ENCODE data around the gene FAF2. TPM values are rescaled to one million over a fixed set of nuclear protein-coding genes. Genes with fewer than 3 reads are reported as not detected.
"Not testable (repeated sequence)": the region's sequence is repeated elsewhere in the genome, so short reads cannot be mapped to it uniquely, and the experiment has no call there.

The FAF2 gene
- polyA plus RNA-seq, 10 donors = 22.9 to 33.3 (median 27.4) TPM

- DNase-seq = peak; percentile 86 to 97 (median 96)
Observed at GRCh38 chr5:176415952-176416924, 31.9 kb upstream of the FAF2 start, which contains the start of gene CLTB. TSS of gene CLTB (minus strand) at chr5:176416539. CDS start at chr5:176416363, 176 bp downstream.

DNA sequence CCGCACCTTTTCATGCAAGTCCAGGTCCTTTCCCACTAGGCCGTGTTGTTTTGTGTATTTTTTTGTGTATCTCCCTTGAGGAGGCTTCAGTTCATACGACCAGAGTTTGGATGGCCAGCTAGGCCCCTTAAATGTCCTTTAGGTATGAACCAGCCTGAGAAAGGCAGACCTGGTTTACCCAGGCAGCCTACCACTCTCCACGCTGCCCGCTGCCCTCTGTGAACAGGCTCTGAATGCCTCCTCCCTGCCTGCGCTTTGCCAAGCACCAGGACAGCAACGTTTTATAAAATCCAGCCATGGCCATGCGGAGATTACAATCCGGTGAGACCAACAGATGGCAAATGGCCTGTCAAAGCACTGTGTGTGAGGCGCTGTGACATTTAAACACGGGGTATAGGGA lies 31.2 kb upstream of the FAF2 start:
- no peak for DNase-seq

DNA sequence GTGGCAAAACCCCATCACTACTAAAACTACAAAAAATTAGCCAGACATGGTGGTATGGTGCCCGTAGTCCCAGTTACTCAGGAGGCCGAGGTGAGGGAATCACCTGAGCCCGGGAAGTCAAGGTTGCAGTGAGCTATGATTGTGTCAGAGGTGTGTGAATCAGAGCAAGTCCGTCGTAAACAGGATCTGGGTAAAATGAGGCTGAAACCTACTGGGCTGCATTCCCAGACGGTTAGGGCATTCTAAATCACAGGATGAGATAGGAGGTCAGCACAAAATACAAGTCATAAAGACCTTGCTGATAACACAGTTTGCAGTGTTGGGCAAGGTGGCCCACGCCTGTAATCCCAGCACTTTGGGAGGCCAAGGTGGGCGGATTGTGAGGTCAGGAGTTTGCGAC lies 29.9 kb upstream of the FAF2 start:
- DNase-seq = no peak

DNA sequence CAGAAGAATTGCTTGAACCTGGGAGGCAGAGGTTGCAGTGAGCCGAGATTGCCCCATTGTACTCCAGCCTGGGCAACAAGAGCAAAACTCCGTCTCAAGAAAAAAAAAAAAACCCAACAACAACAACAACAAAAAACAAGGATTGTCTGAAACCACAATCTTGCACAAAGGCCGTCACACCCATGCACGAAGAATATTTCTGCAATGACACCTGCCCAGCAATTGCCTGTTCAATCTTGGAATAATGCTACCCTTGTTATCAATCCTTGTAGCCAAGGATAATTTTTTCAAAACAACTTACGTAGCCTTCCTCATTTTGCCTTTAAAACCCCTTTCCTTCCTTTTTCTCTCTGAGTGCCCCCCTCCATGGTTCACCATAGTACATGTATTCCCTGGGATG lies 28.1 kb upstream of the FAF2 start:
- DNase-seq = no peak

GRCh38 chr5:176420972-176421544 lies 27.1 kb upstream of the FAF2 start:
- DNase-seq = no peak

DNA sequence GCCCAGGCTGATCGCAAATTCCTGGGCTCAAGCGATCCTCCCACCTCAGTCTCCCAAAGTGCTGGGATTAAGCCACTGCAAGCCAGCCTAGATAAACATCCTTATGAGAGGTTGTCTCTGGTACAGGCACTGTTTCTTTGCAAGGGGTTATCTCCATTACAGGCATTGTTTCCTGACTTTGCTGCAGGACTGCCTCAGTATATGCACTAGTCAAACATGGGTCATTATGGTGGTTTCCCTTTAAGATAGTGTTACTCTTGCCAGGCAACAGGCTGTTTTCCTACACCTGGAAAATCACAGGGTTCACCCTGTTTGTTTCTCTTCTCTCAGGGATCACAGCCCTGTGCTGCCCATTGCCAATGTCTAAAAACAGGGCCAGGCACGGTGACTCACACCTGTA lies 24.0 kb upstream of the FAF2 start:
- DNase-seq = no peak

- no peak for DNase-seq
Observed at GRCh38 chr5:176425138-176425537, 23.0 kb upstream of the FAF2 start.

- no peak for DNase-seq
Observed at GRCh38 chr5:176425791-176426190, 22.4 kb upstream of the FAF2 start.

- no peak for DNase-seq
Observed at GRCh38 chr5:176426876-176427275, 21.3 kb upstream of the FAF2 start.

GRCh38 chr5:176427971-176428370 lies 20.2 kb upstream of the FAF2 start:
- no peak for DNase-seq

DNA sequence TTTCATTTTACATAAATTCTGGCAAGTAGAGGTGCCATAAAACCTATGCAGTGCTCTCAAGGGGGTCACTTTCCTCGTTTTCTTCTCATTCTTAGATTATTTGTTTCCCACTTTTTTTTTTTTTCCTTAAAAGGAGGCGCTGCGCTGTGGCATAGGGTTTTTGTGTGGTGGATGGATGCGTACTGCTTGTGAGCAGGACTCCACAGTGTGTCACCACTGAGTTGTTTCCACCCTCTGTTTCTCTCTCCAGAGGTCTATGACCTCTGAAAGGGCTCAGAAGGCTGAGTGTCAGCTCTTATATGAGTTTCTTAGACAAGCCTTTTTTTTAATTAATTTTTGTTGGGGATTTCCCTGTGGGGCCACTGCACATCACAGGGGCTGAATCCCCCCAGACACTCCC lies 18.2 kb upstream of the FAF2 start:
- DNase-seq = no peak

DNA sequence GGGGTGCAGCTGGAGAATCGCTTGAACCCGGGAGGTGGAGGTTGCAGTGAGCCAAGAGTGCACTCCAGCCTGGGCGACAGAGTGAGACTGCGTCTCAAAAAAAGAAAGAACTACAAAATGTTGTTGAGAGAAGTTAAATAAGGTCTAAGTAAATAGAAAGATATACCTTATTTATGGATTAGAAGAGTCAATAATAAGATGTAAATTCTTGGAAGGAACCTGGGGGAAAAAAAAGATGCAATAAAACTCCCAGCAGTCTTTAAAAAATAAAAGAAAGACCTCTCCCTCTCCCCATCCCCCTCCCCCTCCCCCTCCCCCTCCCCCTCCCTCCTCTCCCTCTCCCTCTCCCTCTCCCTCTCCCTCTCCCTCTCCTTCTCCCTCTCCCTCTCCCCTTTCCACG lies 15.5 kb upstream of the FAF2 start:
- DNase-seq = no peak

DNA sequence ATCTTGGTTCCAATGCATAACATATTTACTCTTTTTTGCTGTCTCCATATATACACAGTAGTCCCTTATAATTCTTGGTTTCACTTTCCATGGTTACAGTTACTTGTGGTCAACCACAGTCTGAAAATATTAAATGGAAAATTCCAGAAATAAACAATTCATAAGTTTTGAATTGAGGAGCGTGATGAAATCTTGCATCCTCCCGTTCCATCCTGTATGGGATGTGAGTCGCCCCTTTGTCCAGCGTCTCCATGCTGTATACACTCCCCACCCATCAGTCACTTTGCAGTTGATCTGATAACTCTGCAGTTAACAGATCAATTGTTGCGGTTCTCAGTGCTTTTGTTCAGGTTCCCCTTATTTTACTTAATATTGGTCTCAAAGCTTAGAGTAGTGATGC lies 11.5 kb upstream of the FAF2 start:
- peak in 1 of 3 donors; percentile 13 for DNase-seq

GRCh38 chr5:176438959-176439757 lies 9.0 kb upstream of the FAF2 start:
- peak in 1 of 3 donors; percentile 54 for DNase-seq

GRCh38 chr5:176440927-176441706 lies 7.1 kb upstream of the FAF2 start:
- DNase-seq = no peak

GRCh38 chr5:176441921-176442323 lies 6.3 kb upstream of the FAF2 start:
- peak in 1 of 3 donors; percentile 6 for DNase-seq

DNA sequence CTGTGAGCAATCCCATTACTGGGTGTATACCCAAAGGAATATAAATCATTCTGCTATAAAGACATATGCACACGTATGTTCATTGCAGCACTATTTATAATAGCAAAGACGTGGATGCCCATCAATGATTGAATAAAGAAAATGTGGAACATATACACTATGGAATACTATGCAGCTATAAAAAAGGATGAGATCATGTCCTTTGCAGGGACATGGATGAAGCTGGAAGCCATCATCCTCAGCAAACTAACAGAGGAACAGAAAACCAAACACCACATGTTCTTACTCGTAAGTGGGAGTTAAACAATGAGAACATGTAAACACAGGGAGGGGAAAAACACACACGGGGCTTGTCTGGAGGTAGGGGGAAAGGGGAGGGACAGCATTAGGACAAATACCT lies 5.3 kb upstream of the FAF2 start:
- DNase-seq = not testable (repeated sequence)

DNA sequence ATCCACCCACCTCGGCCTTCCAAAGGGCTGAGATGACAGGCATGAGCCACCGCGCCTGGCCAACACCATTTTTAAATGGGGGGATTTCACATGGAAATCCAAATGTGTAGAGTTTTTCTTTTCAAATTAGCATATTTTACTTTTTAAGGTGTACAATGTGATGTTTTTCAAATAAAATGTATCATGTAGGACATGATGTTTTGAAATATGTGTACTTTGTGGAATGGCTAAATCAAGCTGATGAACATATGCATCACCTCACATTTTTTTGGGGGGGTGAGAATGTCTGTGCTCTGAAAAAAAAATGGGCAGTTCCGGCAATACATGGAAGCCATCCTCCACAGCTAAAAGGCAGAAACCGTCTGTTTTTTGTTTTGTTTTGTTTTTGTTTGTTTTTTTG lies 3.4 kb upstream of the FAF2 start:
- DNase-seq = no peak

DNA sequence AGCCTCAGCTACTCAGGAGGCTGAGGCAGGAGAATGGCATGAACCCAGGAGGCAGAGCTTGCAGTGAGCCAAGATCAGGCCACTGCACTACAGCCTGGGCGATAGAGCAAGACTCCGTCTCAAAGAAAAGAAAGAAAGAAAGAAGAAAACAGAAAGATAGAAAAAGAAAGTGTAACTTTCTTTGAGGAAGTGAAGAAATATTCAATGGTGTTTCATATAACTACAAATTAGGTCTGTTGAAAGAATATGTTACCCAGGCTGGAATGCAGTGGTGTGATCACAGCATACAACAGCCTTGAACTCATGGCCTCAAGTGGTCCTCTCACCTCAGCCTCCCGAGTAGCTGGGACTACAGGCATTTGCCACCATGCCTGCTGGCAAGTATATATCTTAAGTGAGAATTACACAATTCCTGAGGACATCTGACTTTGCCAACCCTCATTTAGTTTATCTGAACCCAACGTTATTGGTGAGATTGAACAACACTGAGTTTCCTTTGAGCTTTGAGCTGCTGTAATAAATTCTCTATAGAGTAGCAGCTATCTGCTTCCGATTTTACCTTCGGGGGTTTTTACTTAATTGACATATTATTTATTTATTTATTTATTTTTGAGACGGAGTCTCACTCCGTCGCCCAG lies 2.0 kb upstream of the FAF2 start:
- DNase-seq = no peak

- DNase-seq = no peak
Observed at GRCh38 chr5:176446884-176447590, 1.1 kb upstream of the FAF2 start.

Measured in muscle of back (tissue), 11 donors.